Astrocyte (in vitro differentiated cells and primary cell): ENCODE measurements around the gene CTIF. TPM values are rescaled to one million over a fixed set of nuclear protein-coding genes. Genes with fewer than 3 reads are reported as not detected.

ENCODE experiments used
- DNase-seq: peaks from one replicate; pipeline ENCODE4 v3.0.0-alpha.2; 2010; ENCODE audit warnings: low read depth
- FAIRE-seq: peaks from 2 replicates; lab custom pipeline; 2011; peaks lifted over from hg19 to GRCh38; lab: Jason Lieb, UNC
- H2AFZ ChIP-seq: 2 replicates; pipeline ENCODE4 v1.6.0; 2012; ENCODE audit warnings: low read depth, low read length, inconsistent platforms
- H3K27ac ChIP-seq: 2 replicates; pipeline ENCODE4 v1.5.1; 2011; ENCODE audit warnings: low read depth, low read length, inconsistent platforms
- H3K27me3 ChIP-seq: 2 replicates; pipeline ENCODE4 v1.6.0; 2011; ENCODE audit warnings: low read length, inconsistent platforms; ENCODE audit not compliant: insufficient read depth
- H3K36me3 ChIP-seq: 2 replicates; pipeline ENCODE4 v1.5.1; 2011; ENCODE audit warnings: low read length, inconsistent platforms; ENCODE audit not compliant: insufficient read depth
- H3K4me1 ChIP-seq: 2 replicates; pipeline ENCODE4 v1.5.1; 2011; ENCODE audit warnings: low read length, inconsistent platforms; ENCODE audit not compliant: insufficient read depth
- H3K4me2 ChIP-seq: 2 replicates; pipeline ENCODE4 v1.6.0; 2012; ENCODE audit warnings: low read length, inconsistent platforms
- H3K4me3 ChIP-seq: 2 replicates; pipeline ENCODE4 v1.5.1; 2011; ENCODE audit warnings: low read depth, mild to moderate bottlenecking, low read length, inconsistent platforms; ENCODE audit not compliant: insufficient read depth
- H3K79me2 ChIP-seq: 2 replicates; pipeline ENCODE4 v1.6.0; 2012; ENCODE audit warnings: mild to moderate bottlenecking, low read length, inconsistent platforms; ENCODE audit not compliant: insufficient read depth
- H3K9ac ChIP-seq: 2 replicates; pipeline ENCODE4 v1.6.0; 2012; ENCODE audit warnings: mild to moderate bottlenecking, low read length, inconsistent platforms
- H3K9me3 ChIP-seq: 2 replicates; pipeline ENCODE4 v1.5.1; 2012; ENCODE audit warnings: low read depth, mild to moderate bottlenecking, low read length, inconsistent platforms; ENCODE audit not compliant: insufficient read depth
- H4K20me1 ChIP-seq: 2 replicates; pipeline ENCODE4 v1.6.0; 2012; ENCODE audit warnings: low read length, inconsistent platforms; ENCODE audit not compliant: insufficient read depth
- H3K27ac Mint-ChIP-seq: one replicate; pipeline ENCODE4 v1.8.0; 2021; ENCODE audit warnings: mild to moderate bottlenecking, mixed read lengths; ENCODE audit not compliant: unreplicated experiment
- H3K27me3 Mint-ChIP-seq: one replicate; pipeline ENCODE4 v1.8.0; 2021; ENCODE audit warnings: low read depth, mixed read lengths; ENCODE audit not compliant: unreplicated experiment
- H3K36me3 Mint-ChIP-seq: one replicate; pipeline ENCODE4 v1.8.0; 2021; ENCODE audit warnings: low read depth, mixed read lengths; ENCODE audit not compliant: unreplicated experiment
- H3K4me1 Mint-ChIP-seq: one replicate; pipeline ENCODE4 v1.8.0; 2021; ENCODE audit warnings: low read depth, mixed read lengths; ENCODE audit not compliant: unreplicated experiment
- H3K4me3 Mint-ChIP-seq: one replicate; pipeline ENCODE4 v1.8.0; 2021; ENCODE audit warnings: mild to moderate bottlenecking, moderate library complexity, mixed read lengths; ENCODE audit not compliant: unreplicated experiment
- H3K9me3 Mint-ChIP-seq: one replicate; pipeline ENCODE4 v1.8.0; 2021; ENCODE audit warnings: mild to moderate bottlenecking, mixed read lengths; ENCODE audit not compliant: unreplicated experiment
- EZH2 ChIP-seq: IDR thresholded peaks from 2 replicates; pipeline ENCODE4 v1.6.1; 2012; ENCODE audit warnings: mild to moderate bottlenecking, low read length, inconsistent platforms; ENCODE audit not compliant: insufficient read depth
- total RNA-seq: library from RNA; stranded (reverse); gene quantifications from 2 replicates; pipeline ENCODE4 v1.2.1, GENCODE V29; 2021
- TF ChIP-seq, protein P1 (sequence below): IDR thresholded peaks from 2 replicates; pipeline ENCODE4 v1.5.1; 2011; ENCODE audit warnings: low read depth, mild to moderate bottlenecking, inconsistent platforms, low read length, moderate library complexity; ENCODE audit not compliant: insufficient read depth

Gene CTIF
- total RNA-seq, 1 donor from 2014 or later: 101 TPM

DNA sequence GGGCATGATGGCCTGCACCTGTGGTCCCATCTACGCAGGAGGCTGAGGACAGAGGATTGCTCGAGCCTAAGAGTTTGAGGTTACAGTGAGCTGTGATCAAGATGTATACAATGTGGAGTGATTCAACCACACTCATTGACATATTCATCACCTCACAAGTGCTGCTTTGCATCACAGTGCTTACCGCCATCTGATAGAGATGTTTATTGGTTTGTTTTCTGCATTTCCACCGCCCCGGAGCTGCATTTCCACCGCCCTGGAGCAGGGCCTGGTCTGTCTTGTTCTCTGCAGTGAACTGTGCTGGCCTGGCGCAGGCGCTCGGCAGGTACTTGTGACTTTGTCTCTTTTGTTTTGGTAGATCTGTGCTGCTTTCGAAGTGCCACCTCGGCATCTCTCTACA is 315.9 kb downstream of the CTIF start:
- no peak for DNase-seq
- H3K36me3 Mint-ChIP-seq: peaks cover 48% of the 10 kb centered on the region
- no peak overlapping the region for H3K27ac Mint-ChIP-seq
- Histone ChIP-seq H3K4me2 (no peak overlapping the region), H3K4me3 (no peak overlapping the region), H2AFZ (no peak overlapping the region), H3K36me3 (peaks cover 3% of the 10 kb centered on the region), H3K9ac (no peak overlapping the region), H4K20me1 (no peaks in the 10 kb centered on the region), H3K27ac (no peak overlapping the region), H3K79me2 (no peaks in the 10 kb centered on the region), H3K9me3 (no peaks in the 10 kb centered on the region), H3K27me3 (no peaks in the 10 kb centered on the region), H3K4me1 (peaks cover 41% of the 10 kb centered on the region)
- no peaks in the 10 kb centered on the region for H3K27me3 Mint-ChIP-seq
- peaks cover 55% of the 10 kb centered on the region for H3K4me1 Mint-ChIP-seq
- no peak overlapping the region for H3K4me3 Mint-ChIP-seq
- FAIRE-seq: no peak
- no peak for TF ChIP-seq EZH2
- TF ChIP-seq, protein P1, sequence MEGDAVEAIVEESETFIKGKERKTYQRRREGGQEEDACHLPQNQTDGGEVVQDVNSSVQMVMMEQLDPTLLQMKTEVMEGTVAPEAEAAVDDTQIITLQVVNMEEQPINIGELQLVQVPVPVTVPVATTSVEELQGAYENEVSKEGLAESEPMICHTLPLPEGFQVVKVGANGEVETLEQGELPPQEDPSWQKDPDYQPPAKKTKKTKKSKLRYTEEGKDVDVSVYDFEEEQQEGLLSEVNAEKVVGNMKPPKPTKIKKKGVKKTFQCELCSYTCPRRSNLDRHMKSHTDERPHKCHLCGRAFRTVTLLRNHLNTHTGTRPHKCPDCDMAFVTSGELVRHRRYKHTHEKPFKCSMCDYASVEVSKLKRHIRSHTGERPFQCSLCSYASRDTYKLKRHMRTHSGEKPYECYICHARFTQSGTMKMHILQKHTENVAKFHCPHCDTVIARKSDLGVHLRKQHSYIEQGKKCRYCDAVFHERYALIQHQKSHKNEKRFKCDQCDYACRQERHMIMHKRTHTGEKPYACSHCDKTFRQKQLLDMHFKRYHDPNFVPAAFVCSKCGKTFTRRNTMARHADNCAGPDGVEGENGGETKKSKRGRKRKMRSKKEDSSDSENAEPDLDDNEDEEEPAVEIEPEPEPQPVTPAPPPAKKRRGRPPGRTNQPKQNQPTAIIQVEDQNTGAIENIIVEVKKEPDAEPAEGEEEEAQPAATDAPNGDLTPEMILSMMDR: no peak
- H3K9me3 Mint-ChIP-seq: peaks cover 3% of the 10 kb centered on the region

DNA sequence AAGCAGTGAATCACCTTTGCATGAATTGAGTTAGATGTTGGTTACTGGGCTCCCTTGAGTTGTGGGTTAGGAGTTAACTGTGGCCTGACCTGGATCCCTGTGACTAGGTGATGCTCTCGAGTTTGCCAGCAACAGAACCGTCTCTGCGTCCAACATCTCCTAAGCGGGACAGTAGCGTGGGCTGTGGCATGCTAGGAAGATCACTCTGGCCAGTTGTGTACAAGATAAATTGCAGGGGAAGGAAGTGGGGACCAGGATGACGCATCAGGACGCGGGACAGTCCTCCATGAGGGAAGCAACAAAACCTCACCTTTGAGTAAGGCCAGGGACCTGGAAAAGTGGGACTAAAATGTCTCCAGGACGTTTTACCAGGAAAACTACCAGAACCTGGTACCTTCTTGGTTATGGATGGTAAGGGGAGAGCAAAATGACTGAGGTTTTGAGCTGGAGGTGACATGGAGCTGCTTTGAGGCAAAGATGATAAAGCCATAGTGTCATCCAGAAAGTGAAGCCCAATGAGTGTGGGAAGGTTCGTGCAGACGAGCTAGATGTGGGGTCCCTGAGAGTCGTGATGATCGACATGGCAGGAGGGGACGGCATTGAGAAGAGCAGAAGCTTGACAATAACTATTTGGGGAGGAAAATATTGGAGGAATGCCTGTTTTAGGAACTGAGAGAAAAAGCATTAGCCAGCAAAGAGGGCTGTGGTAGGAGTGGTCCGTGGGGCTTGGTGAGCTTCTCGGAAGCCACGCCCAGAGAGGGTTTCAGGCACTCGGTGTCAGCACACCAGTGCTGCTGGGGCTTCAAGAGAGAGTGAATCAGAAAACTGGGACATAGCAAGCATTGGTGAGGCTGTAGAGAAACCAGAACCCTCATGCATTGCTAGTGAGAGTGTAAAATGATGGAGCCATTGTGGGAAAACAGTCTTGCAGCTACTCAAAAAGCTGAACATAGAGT is 316.9 kb downstream of the CTIF start:
- no peaks in the 10 kb centered on the region for H3K27me3 ChIP-seq
- DNase-seq (no peak), FAIRE-seq (no peak)
- H3K4me3 ChIP-seq: no peak overlapping the region
- H3K4me2 ChIP-seq: no peak overlapping the region
- H3K9ac ChIP-seq: no peak overlapping the region
- no peak overlapping the region for H2AFZ ChIP-seq
- H3K27ac Mint-ChIP-seq: no peak overlapping the region
- H3K27me3 Mint-ChIP-seq: no peaks in the 10 kb centered on the region
- no peaks in the 10 kb centered on the region for H4K20me1 ChIP-seq
- peaks cover 51% of the 10 kb centered on the region for H3K4me1 Mint-ChIP-seq
- no peaks in the 10 kb centered on the region for H3K79me2 ChIP-seq
- peaks cover 45% of the 10 kb centered on the region for H3K4me1 ChIP-seq
- TF ChIP-seq, protein P1: no peak
- no peak for TF ChIP-seq EZH2
- no peaks in the 10 kb centered on the region for H3K9me3 ChIP-seq
- H3K36me3 ChIP-seq: peaks cover 6% of the 10 kb centered on the region
- peaks cover 3% of the 10 kb centered on the region for H3K9me3 Mint-ChIP-seq
- peaks cover 49% of the 10 kb centered on the region for H3K36me3 Mint-ChIP-seq
- no peak overlapping the region for H3K4me3 Mint-ChIP-seq
- no peak overlapping the region for H3K27ac ChIP-seq
